Panc1 (cell line): Measurements from ENCODE around the gene WSCD1. TPM values are rescaled to one million over a fixed set of nuclear protein-coding genes. Genes with fewer than 3 reads are reported as not detected.

ENCODE experiments used
- ATAC-seq: fragments of 200-7000 bp; cut with Tn5 transposase; 2 replicates; pipeline ENCODE4 v1.9.1; 2020; ENCODE audit warnings: mild to moderate bottlenecking, moderate library complexity
- BruUV-seq: library from RNA; stranded (reverse); fragments of 400-500 nt; replicated peaks from 2 replicates; lab custom pipeline; 2021; lab: Mats Ljungman, UMichigan
- CTCF ChIA-PET: fragments of 300-600 bp; sonication (Branson Sonifier 250); formaldehyde crosslinking; loops from one replicate; lab custom pipeline; 2022; ENCODE audit warnings: antibody characterized with exemption; lab: Charles Lee
- POLR2A ChIA-PET: fragments of 300-600 bp; sonication (Branson Sonifier 250); formaldehyde crosslinking; loops from one replicate; lab custom pipeline; 2022; ENCODE audit warnings: antibody characterized with exemption; lab: Charles Lee
- DNase-seq: peaks from one replicate; pipeline ENCODE4 v3.0.0-alpha.2; 2010; ENCODE audit warnings: low read depth, low spot score
- H3K27ac ChIP-seq: 2 replicates; pipeline ENCODE4 v1.5.1; 2011; ENCODE audit warnings: mild to moderate bottlenecking, low read length, inconsistent platforms
- H3K27me3 ChIP-seq: fragments of 200-500 bp; sonication (Bioruptor generic); 2 replicates; pipeline ENCODE4 v1.6.0; 2014; ENCODE audit warnings: low read length, inconsistent platforms; ENCODE audit not compliant: control insufficient read depth, insufficient read depth
- H3K36me3 ChIP-seq: fragments of 200-500 bp; sonication (Bioruptor generic); 2 replicates; pipeline ENCODE4 v1.5.1; 2014; ENCODE audit warnings: inconsistent platforms, mild to moderate bottlenecking, low read length, moderate library complexity; ENCODE audit not compliant: control insufficient read depth, insufficient read depth
- H3K4me1 ChIP-seq: 2 replicates; pipeline ENCODE4 v1.5.1; 2011; ENCODE audit warnings: inconsistent platforms, mild to moderate bottlenecking, low read length, moderate library complexity; ENCODE audit not compliant: control insufficient read depth, insufficient read depth
- H3K4me3 ChIP-seq, 2 experiments: 2 replicates each; pipeline ENCODE4 v1.5.1; 2011 to 2012; ENCODE audit warnings: low read depth in 2 of 2, low read length in 2 of 2, mild to moderate bottlenecking in 2 of 2, inconsistent platforms in 1 of 2, moderate library complexity in 1 of 2
- H3K9me3 ChIP-seq: fragments of 200-500 bp; sonication (Bioruptor generic); 2 replicates; pipeline ENCODE4 v1.5.1; 2014; ENCODE audit warnings: low read depth, mild to moderate bottlenecking, inconsistent platforms, low read length, moderate library complexity; ENCODE audit not compliant: control insufficient read depth, insufficient read depth
- CTCF ChIP-seq: fragments of 450-650 bp; IDR thresholded peaks from 2 replicates; pipeline ENCODE4 v1.5.1; 2017; ENCODE audit warnings: mild to moderate bottlenecking
- POLR2AphosphoS5 ChIP-seq: IDR thresholded peaks from 2 replicates; pipeline ENCODE4 v1.6.1; 2012; ENCODE audit warnings: mild to moderate bottlenecking, low read depth, low read length, moderate library complexity
- REST ChIP-seq, 2 experiments: IDR thresholded peaks; 2 replicates each; pipeline ENCODE4 v1.6.1; 2011 to 2012; ENCODE audit warnings: low read depth in 2 of 2, control low read depth in 1 of 2, low read length in 1 of 2, mild to moderate bottlenecking in 1 of 2, moderate library complexity in 1 of 2; ENCODE audit not compliant: insufficient read depth in 1 of 2
- SIN3A ChIP-seq: IDR thresholded peaks from 2 replicates; pipeline ENCODE4 v1.6.1; 2012; ENCODE audit warnings: low read depth, mild to moderate bottlenecking, low read length, moderate library complexity, borderline replicate concordance; ENCODE audit not compliant: insufficient read depth
- TCF7L2 ChIP-seq: IDR thresholded peaks from 2 replicates; pipeline ENCODE4 v1.6.1; 2011; ENCODE audit warnings: mild to moderate bottlenecking, low read depth, low read length, inconsistent platforms
- in situ Hi-C: cut with HindIII; loops from 2 replicates; pipeline ENCODE4 v1.10.0; 2016; ENCODE audit warnings: low sequenced_read_pairs, low pct_unique_long_range_greater_than_20kb
- intact Hi-C: fragments of 100-400 bp; cut with micrococcal nuclease; formaldehyde crosslinking; loops from one replicate; pipeline ENCODE4 v1.10.0; 2022; ENCODE audit not compliant: unreplicated experiment
- total RNA-seq: library from RNA; stranded (reverse); gene quantifications from one replicate; pipeline ENCODE4 v1.2.1, GENCODE V29; 2021; ENCODE audit not compliant: unreplicated experiment

Gene WSCD1
- total RNA-seq, 1 experiment from 2014 or later: 0.74 TPM

GRCh38 chr17:6135236-6135635, 65.1 kb downstream of the WSCD1 start:
- Histone ChIP-seq H3K36me3 (no peaks in the 10 kb centered on the region), H3K4me3 (no peak overlapping the region), H3K27me3 (peaks cover 2% of the 10 kb centered on the region), H3K27ac (no peak overlapping the region), H3K4me1 (no peaks in the 10 kb centered on the region), H3K9me3 (no peaks in the 10 kb centered on the region)
- no TSS peak for BruUV-seq
- TF ChIP-seq SIN3A (no peak), CTCF (no peak), REST (IDR thresholded peaks at IDR 0.05; ENCODE audit: insufficient read depth in 1 of 2, low read depth in 2 of 2, low read length in 1 of 2) (no peak), POLR2AphosphoS5 (no peak), TCF7L2 (no peak)
- in situ Hi-C loops (no loop called here), intact Hi-C loops (no loop called here)
- DNase-seq: no peak
- ChIA-PET POLR2A (no interaction called here), CTCF (no interaction called here)
- ATAC-seq: no peak

GRCh38 chr17:6135996-6136395, 65.8 kb downstream of the WSCD1 start:
- Histone ChIP-seq H3K27ac (no peak overlapping the region), H3K4me1 (no peaks in the 10 kb centered on the region), H3K36me3 (no peaks in the 10 kb centered on the region), H3K27me3 (peaks cover 2% of the 10 kb centered on the region), H3K4me3 (no peak overlapping the region), H3K9me3 (no peaks in the 10 kb centered on the region)
- no peak for DNase-seq
- no TSS peak for BruUV-seq
- intact Hi-C loops (no loop called here), in situ Hi-C loops (no loop called here)
- TF ChIP-seq CTCF: no peak
- ChIA-PET CTCF (no interaction called here), POLR2A (no interaction called here)
- ATAC-seq: no peak
